Transverse colon (tissue), 4 donors: ENCODE data around the gene NFE2. TPM values are rescaled to one million over a fixed set of nuclear protein-coding genes. Genes with fewer than 3 reads are reported as not detected.

Experiments
- DNase-seq: peaks from one replicate; pipeline ENCODE4 v3.0.0-alpha.2; 2019
- H3K27ac ChIP-seq, 4 donors: fragments of 200-600 bp; sonication (generic); 2 replicates each; pipeline ENCODE4 v1.5.1; 2016 to 2018; ENCODE audit warnings: inconsistent platforms in 4 of 4
- H3K27me3 ChIP-seq: fragments of 200-600 bp; sonication (generic); 2 replicates; pipeline ENCODE4 v1.5.1; 2017; ENCODE audit warnings: inconsistent platforms
- H3K36me3 ChIP-seq, 4 donors: fragments of 200-600 bp; sonication (generic); 2 replicates each; pipeline ENCODE4 v1.5.1; 2017 to 2019; ENCODE audit warnings: inconsistent platforms in 4 of 4
- H3K4me1 ChIP-seq, 4 donors: fragments of 200-600 bp; sonication (generic); 2 replicates each; pipeline ENCODE4 v1.5.1; 2017 to 2020; ENCODE audit warnings: inconsistent platforms in 4 of 4
- H3K4me3 ChIP-seq, 4 donors: fragments of 200-600 bp; sonication (generic); 1 replicate in 1 of 4; 2 replicates in 3 of 4; pipeline versions ENCODE4 v1.5.1 to v1.6.1; 2017 to 2019; ENCODE audit warnings: inconsistent platforms in 4 of 4
- H3K9me3 ChIP-seq, 2 donors: fragments of 200-600 bp; sonication (generic); 2 replicates each; pipeline ENCODE4 v1.5.1; 2017 to 2019; ENCODE audit warnings: inconsistent platforms in 2 of 2
- EP300 ChIP-seq: sonication (generic); formaldehyde crosslinking; IDR thresholded peaks from one replicate; pipeline ENCODE4 v1.6.1; 2017; ENCODE audit warnings: antibody characterized with exemption, low read depth
- POLR2A ChIP-seq: fragments of 450-650 bp; IDR thresholded peaks from one replicate; pipeline ENCODE4 v1.6.1; 2016; ENCODE audit warnings: antibody characterized with exemption, mild to moderate bottlenecking, moderate library complexity
- POLR2AphosphoS5 ChIP-seq, 3 donors: sonication (generic); formaldehyde crosslinking; IDR thresholded peaks; one replicate each; pipeline ENCODE4 v1.6.1; 2016; ENCODE audit warnings: antibody characterized with exemption in 3 of 3
- WGBS, 2 donors: methylation state at CpG; one replicate each; pipeline ENCODE4 v1.1.5; 2018; ENCODE audit warnings: low coverage in 1 of 2; 5-methylcytosine and 5-hydroxymethylcytosine counted together
- in situ Hi-C, 4 donors: fragments of 200-750 bp; cut with MboI; loops; one replicate each; pipeline versions ENCODE4 v1.15.0 to v1.15.1; 2017; ENCODE audit warnings: low sequenced_read_pairs in 3 of 4, low pct_ligation_motif_present in 1 of 4, low pct_unique_long_range_greater_than_20kb in 1 of 4
- intact Hi-C: fragments of 100-400 bp; cut with DNase I; formaldehyde crosslinking; loops from one replicate; pipeline ENCODE4 v1.15.1; 2023; ENCODE audit warnings: low total_unique reads
- total RNA-seq, 4 donors: library from RNA; depleted of rRNA; stranded (reverse); fragments of >200 nt; gene quantifications; one replicate each; pipeline ENCODE4 v1.1.0, GENCODE V29; 2016
- TF ChIP-seq, protein P1 (sequence below), 5 experiments: fragments of 200-600 bp in 3 of 5; fragments of 450-650 bp in 2 of 5; sonication (generic) in 3 of 5; IDR thresholded peaks; 1 replicate in 2 of 5; 2 replicates in 3 of 5; pipeline ENCODE4 v1.5.1; 2016 to 2017; ENCODE audit warnings: antibody characterized with exemption in 5 of 5, inconsistent platforms in 3 of 5, mild to moderate bottlenecking in 2 of 5, moderate library complexity in 1 of 5

The NFE2 gene
- total RNA-seq, 4 donors from 2014 or later = not detected

DNA sequence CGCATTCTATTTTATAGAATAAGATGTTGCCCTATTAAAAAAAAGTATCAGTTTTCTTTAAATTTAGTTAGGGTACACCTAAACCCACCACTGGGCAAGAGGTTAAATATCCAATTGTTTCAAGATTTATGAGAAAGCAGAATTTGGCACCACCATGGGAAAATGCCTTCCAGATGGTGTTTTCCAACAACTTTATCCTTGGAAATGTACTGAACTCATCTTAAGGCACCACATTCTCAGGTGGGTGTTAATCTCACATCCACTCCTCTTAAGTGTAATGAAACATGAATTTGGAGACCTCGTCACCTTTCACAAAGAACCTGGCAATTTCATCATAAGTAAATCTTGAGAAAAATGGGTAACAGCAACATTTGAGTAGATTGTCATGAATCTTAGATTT, 34.0 kb downstream of the NFE2 start:
- WGBS, 2 donors = 96 to 98% methylated on average over 2 of the region's 2 CpGs
- no peak for TF ChIP-seq POLR2AphosphoS5 (IDR thresholded peaks at IDR 0.05)
- TF ChIP-seq, protein P1, sequence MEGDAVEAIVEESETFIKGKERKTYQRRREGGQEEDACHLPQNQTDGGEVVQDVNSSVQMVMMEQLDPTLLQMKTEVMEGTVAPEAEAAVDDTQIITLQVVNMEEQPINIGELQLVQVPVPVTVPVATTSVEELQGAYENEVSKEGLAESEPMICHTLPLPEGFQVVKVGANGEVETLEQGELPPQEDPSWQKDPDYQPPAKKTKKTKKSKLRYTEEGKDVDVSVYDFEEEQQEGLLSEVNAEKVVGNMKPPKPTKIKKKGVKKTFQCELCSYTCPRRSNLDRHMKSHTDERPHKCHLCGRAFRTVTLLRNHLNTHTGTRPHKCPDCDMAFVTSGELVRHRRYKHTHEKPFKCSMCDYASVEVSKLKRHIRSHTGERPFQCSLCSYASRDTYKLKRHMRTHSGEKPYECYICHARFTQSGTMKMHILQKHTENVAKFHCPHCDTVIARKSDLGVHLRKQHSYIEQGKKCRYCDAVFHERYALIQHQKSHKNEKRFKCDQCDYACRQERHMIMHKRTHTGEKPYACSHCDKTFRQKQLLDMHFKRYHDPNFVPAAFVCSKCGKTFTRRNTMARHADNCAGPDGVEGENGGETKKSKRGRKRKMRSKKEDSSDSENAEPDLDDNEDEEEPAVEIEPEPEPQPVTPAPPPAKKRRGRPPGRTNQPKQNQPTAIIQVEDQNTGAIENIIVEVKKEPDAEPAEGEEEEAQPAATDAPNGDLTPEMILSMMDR (IDR thresholded peaks at IDR 0.05) = no peak
- Histone ChIP-seq H3K27ac (no peak overlapping the region), H3K9me3 (no peaks in the 10 kb centered on the region), H3K27me3 (no peaks in the 10 kb centered on the region), H3K4me1 (peaks cover 5 to 11% (median 9%) of the 10 kb centered on the region in 4 donors), H3K4me3 (no peak overlapping the region), H3K36me3 (no peaks in the 10 kb centered on the region)
- no peak for DNase-seq
- intact Hi-C loops = no loop called here
- in situ Hi-C loops = no loop called here

DNA sequence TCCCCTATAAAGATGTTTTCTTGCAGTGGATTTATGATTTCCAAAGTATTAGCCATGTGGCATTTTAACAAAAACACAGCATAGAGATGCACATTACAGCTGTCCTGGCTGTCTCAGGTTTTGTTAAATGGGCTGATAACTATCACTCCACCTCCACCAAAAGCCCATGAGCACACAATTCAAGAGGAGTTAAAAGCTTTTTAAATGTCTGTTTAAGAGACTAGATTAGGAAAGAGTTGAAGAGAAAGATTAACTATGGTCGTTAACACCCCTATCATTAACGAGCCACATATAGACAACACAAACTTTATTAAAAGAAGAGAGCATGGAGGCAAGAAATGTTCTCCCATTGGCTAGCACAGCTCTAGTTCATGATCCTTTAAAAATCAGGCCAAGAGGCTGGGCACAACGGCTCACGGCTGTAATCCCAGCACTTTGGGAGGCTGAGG, 35.4 kb downstream of the NFE2 start:
- no peaks in the 10 kb centered on the region for H3K9me3 ChIP-seq
- no peak overlapping the region for H3K4me3 ChIP-seq
- H3K36me3 ChIP-seq = no peaks in the 10 kb centered on the region
- H3K27me3 ChIP-seq = no peaks in the 10 kb centered on the region
- H3K4me1 ChIP-seq = peaks cover 5 to 14% (median 11%) of the 10 kb centered on the region in 4 donors
- no peak for TF ChIP-seq EP300
- in situ Hi-C loops (no loop called here), intact Hi-C loops (no loop called here)
- no peak for DNase-seq
- 86 to 87% methylated on average over 2 to 4 of the region's 4 CpGs for WGBS, 2 donors
- no peak overlapping the region for H3K27ac ChIP-seq

DNA sequence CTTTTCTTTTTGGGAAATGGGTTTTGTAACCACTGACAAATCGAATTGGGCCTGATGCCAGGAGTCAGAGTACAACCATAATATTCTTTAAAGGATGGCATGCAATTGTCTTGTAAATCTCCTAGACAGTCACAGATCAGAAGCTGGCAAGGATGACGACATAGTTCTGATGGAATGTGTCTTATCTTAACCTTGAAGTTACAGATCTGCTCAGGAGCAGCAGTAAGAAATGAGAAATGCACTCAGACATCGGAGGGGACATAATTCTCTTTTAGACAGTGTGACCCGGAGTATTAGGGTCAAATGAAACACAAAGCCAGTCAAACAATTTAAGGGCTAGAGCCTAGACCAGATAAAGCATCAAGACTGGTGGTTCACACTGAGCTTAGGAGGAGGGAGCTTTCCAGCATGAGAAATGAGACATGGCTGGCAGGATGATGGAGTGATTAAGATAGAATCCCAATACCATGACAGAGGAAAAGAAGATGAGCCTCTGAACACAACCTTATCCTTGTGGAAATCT, 38.4 kb downstream of the NFE2 start:
- Histone ChIP-seq H3K4me1 (peaks cover 5 to 34% (median 20%) of the 10 kb centered on the region in 4 donors), H3K36me3 (no peaks in the 10 kb centered on the region), H3K9me3 (no peaks in the 10 kb centered on the region), H3K27ac (no peak overlapping the region), H3K4me3 (no peak overlapping the region), H3K27me3 (no peaks in the 10 kb centered on the region)
- WGBS, 2 donors = 43 to 54% methylated on average over 4 of the region's 4 CpGs
- TF ChIP-seq EP300 (no peak), POLR2A (no peak), POLR2AphosphoS5 (IDR thresholded peaks at IDR 0.05) (no peak)
- TF ChIP-seq, protein P1 (IDR thresholded peaks at IDR 0.05) = no peak
- no peak for DNase-seq
- in situ Hi-C loops (no loop called here), intact Hi-C loops (no loop called here)

DNA sequence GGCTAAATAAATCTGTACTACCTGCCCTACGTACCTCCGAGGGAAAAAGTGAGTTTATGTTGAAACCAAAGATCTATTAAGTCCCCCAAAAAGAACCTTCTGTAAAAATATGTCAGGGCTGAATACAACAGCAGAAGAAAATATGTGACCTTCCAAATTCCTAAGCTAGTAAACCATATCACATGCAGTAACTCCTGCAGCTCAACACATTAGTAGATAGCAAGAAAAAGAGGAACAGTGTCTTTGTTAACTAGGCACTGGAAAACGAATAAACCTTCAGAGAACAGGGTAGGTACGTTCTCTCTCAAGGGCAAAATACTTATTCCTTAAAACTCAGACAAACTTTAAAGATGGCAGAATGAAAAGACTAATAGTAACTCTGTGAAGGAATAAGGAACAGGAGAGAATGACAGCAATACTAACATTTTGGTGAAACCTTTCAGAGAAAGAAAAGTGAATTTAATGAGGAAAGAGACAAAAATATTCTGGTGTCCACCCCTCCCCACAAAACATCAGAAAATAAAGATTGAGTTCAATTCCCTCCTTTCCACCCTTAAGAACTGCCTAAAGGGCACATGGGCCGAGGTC, 38.9 kb downstream of the NFE2 start:
- TF ChIP-seq, protein P1 (IDR thresholded peaks at IDR 0.05) = no peak
- TF ChIP-seq POLR2AphosphoS5 (IDR thresholded peaks at IDR 0.05) = no peak
- no peak for TF ChIP-seq EP300
- TF ChIP-seq POLR2A = no peak
- intact Hi-C loops = no loop called here
- no peak for DNase-seq
- 76 to 79% methylated on average over 5 of the region's 5 CpGs for WGBS, 2 donors
- peaks cover 5 to 34% (median 20%) of the 10 kb centered on the region in 4 donors for H3K4me1 ChIP-seq
- no peak overlapping the region for H3K4me3 ChIP-seq
- no peaks in the 10 kb centered on the region for H3K27me3 ChIP-seq
- H3K9me3 ChIP-seq = no peaks in the 10 kb centered on the region
- no peak overlapping the region for H3K27ac ChIP-seq
- in situ Hi-C loops = no loop called here
- peaks cover 0 to 5% (median 0%) of the 10 kb centered on the region in 4 donors for H3K36me3 ChIP-seq
